HEK293 (cell line): ENCODE measurements around the gene DLGAP4.

Experiments used
- CTCF ChIA-PET: fragments of 350-600 bp; formaldehyde crosslinking; extraction: SDS; loops from one replicate; lab custom pipeline; 2021; ENCODE audit warnings: antibody characterized with exemption; lab: Yijun Ruan, JAX
- POLR2A ChIA-PET: fragments of 300-600 bp; formaldehyde crosslinking; extraction: SDS; loops from one replicate; lab custom pipeline; 2020; ENCODE audit warnings: antibody characterized with exemption, inconsistent platforms; lab: Yijun Ruan, JAX
- H3K27ac ChIP-seq: fragments of 200-500 bp; sonication (Bioruptor generic); 2 replicates; pipeline ENCODE4 v1.5.1; 2014; ENCODE audit warnings: low read depth, low read length, control low read depth, inconsistent platforms; ENCODE audit errors: extremely low read depth
- H3K36me3 ChIP-seq, 2 experiments: fragments of 200-500 bp in 1 of 2; sonication (Bioruptor generic) in 1 of 2; 1 replicate in 1 of 2; 2 replicates in 1 of 2; pipeline ENCODE4 v1.5.1; 2014 to 2017; ENCODE audit warnings: inconsistent platforms in 2 of 2, low read length in 2 of 2; ENCODE audit not compliant: control insufficient read depth in 2 of 2, insufficient read depth in 1 of 2
- H3K4me1 ChIP-seq: fragments of 200-500 bp; sonication (Bioruptor generic); 2 replicates; pipeline ENCODE4 v1.5.1; 2014; ENCODE audit warnings: mild to moderate bottlenecking, low read length, inconsistent platforms; ENCODE audit not compliant: control insufficient read depth, insufficient read depth
- H3K4me3 ChIP-seq: 2 replicates; pipeline ENCODE4 v1.5.1; 2011; ENCODE audit warnings: low read depth, mild to moderate bottlenecking, control low read depth, low read length, moderate library complexity
- H3K9me3 ChIP-seq: fragments of 200-500 bp; sonication (Bioruptor generic); 2 replicates; pipeline ENCODE4 v1.5.1; 2014; ENCODE audit warnings: low read depth, low read length, inconsistent platforms; ENCODE audit not compliant: control insufficient read depth, insufficient read depth
- EGR2 ChIP-seq: fragments of 450-650 bp; formaldehyde crosslinking; IDR thresholded peaks from 2 replicates; pipeline ENCODE4 v1.5.1; 2016; ENCODE audit warnings: low read depth, missing biosample characterization, missing genetic modification characterization
- KLF16 ChIP-seq: fragments of 450-650 bp; formaldehyde crosslinking; IDR thresholded peaks from 2 replicates; pipeline ENCODE4 v1.5.1; 2017; ENCODE audit warnings: missing biosample characterization, missing genetic modification characterization
- PRDM10 ChIP-seq: fragments of 450-650 bp; formaldehyde crosslinking; IDR thresholded peaks from 2 replicates; pipeline ENCODE4 v1.5.1; 2016; ENCODE audit warnings: missing biosample characterization, missing genetic modification characterization
- SP3 ChIP-seq: fragments of 450-650 bp; formaldehyde crosslinking; IDR thresholded peaks from 2 replicates; pipeline ENCODE4 v1.5.1; 2016; ENCODE audit warnings: missing biosample characterization, missing genetic modification characterization
- SP7 ChIP-seq: fragments of 450-650 bp; formaldehyde crosslinking; IDR thresholded peaks from 2 replicates; pipeline ENCODE4 v1.5.1; 2016; ENCODE audit warnings: missing biosample characterization, missing genetic modification characterization
- TRIM28 ChIP-seq: IDR thresholded peaks from 2 replicates; pipeline ENCODE4 v1.6.1; 2011; ENCODE audit warnings: low read length, control low read depth, borderline replicate concordance
- ZFHX2 ChIP-seq: fragments of 450-650 bp; formaldehyde crosslinking; conservative IDR thresholded peaks from 2 replicates; pipeline ENCODE4 v1.5.1; 2016; ENCODE audit warnings: missing biosample characterization, missing genetic modification characterization
- ZNF214 ChIP-seq: fragments of 450-650 bp; formaldehyde crosslinking; IDR thresholded peaks from 2 replicates; pipeline ENCODE4 v1.5.1; 2017; ENCODE audit warnings: missing biosample characterization, mild to moderate bottlenecking, missing genetic modification characterization, borderline replicate concordance
- ZNF239 ChIP-seq: fragments of 450-650 bp; formaldehyde crosslinking; IDR thresholded peaks from 2 replicates; pipeline ENCODE4 v1.5.1; 2016; ENCODE audit warnings: missing biosample characterization, missing genetic modification characterization
- ZNF544 ChIP-seq: fragments of 450-650 bp; formaldehyde crosslinking; IDR thresholded peaks from 2 replicates; pipeline ENCODE4 v1.5.0; 2017; ENCODE audit warnings: missing biosample characterization, missing genetic modification characterization
- ZNF555 ChIP-seq: fragments of 450-650 bp; formaldehyde crosslinking; conservative IDR thresholded peaks from 2 replicates; pipeline ENCODE4 v1.5.1; 2017; ENCODE audit warnings: missing biosample characterization, mild to moderate bottlenecking, missing genetic modification characterization, inconsistent platforms
- ZNF837 ChIP-seq: fragments of 450-650 bp; formaldehyde crosslinking; IDR thresholded peaks from 2 replicates; pipeline ENCODE4 v1.5.1; 2016; ENCODE audit warnings: missing biosample characterization, missing genetic modification characterization
- TF ChIP-seq, protein P1 (sequence below): fragments of 450-650 bp; formaldehyde crosslinking; IDR thresholded peaks from 2 replicates; pipeline ENCODE4 v1.5.1; 2016; ENCODE audit warnings: missing biosample characterization, missing genetic modification characterization
- TF ChIP-seq, protein P2 (sequence below): fragments of 450-650 bp; formaldehyde crosslinking; conservative IDR thresholded peaks from 2 replicates; pipeline ENCODE4 v1.5.1; 2016; ENCODE audit warnings: low read depth, missing biosample characterization, missing genetic modification characterization

Gene DLGAP4

GRCh38 chr20:36267605-36268381 lies 38.3 kb upstream of the DLGAP4 start (continued):
- TF ChIP-seq ZNF555 (no peak), ZNF239 (tag by site-specific recombination) (no peak), ZNF837 (tag by site-specific recombination) (no peak), ZNF544 (tag by site-specific recombination) (no peak)

DNA sequence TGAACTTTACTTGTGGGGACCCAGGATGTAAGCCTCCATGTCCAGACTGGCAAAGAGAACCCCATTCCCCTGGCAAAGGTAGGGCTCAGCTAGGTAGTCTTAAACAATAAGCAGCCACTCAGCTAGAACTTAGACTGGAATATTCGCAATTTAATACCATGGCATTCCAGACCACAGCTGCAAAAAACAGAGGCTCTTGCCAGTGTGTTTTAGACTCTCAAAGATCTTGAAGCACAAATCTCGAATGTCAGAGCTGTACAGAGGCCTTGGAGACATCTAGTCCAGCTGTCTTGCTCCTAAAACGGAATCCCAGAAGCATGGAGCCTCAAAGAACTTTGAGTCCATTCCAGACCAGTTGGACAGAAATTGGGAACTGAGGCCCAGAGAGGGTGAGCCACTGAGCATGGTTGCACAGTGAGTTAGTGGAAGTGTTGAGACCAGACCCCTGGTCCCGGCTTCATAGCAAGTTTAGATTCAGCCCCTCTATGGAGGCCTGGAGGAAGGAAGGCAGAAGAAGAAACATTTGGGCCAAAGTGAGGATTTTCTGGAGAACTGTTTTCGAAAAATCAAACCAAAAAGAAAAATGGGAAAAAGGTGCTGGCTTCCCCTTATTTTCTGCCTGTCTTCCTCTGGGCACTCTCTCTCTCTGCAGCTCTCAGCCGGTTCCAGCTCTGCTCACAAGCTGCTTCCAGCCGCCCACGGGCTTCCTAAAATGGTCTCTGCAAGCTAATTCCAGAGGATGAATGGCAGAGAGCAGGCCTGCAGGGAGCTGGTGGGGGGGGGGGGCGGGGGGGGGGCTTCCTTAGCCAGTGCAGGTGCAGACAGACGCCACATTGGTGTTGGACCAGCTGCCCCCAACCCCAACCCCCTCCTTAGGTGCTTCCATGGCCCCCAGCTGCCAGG lies 37.4 kb upstream of the DLGAP4 start:
- CTCF ChIA-PET, result interaction anchor here (0.5 to 1.7 kb wide), 5 partner anchors 65 to 314 kb away, joined by 3 to 5 read pairs (median 3); no protein-coding TSS in a partner anchor
- Histone ChIP-seq H3K36me3 (no peaks in the 10 kb centered on the region), H3K9me3 (no peaks in the 10 kb centered on the region), H3K4me1 (no peaks in the 10 kb centered on the region), H3K27ac (no peak overlapping the region)
- TF ChIP-seq TRIM28, result no peak
- TF ChIP-seq EGR2 (tag by site-specific recombination), result no peak
- 0 out of 2 replicates have a peak, but pooled peaks have one; percentile 10 for TF ChIP-seq ZFHX2 (tag by site-specific recombination)
- TF ChIP-seq, all 188 proteins: peak for 1
- POLR2A ChIA-PET, result interaction anchor here (0.8 kb wide), 1 partner anchor 139 kb away, joined by 7 read pairs; no protein-coding TSS in a partner anchor
- H3K4me3 ChIP-seq, result no peak overlapping the region

DNA sequence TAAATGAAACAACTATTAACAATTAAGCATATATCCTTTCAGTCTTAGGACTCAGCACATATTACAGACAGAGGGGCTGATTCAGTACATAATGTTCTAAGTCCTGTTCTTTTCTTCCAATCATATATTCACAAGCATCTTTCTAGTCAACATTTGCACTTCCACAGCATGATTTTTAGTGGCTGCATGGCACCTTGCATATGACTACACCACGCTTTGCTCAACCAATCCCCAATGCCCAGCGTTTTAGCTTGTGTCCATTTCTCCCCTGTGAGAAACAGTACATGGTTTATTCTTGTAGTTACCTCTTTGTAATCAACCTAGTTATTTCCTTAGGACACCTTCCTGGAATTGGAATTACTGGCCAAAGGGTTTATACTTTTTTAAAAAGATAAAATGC lies 36.6 kb upstream of the DLGAP4 start:
- no peaks in the 10 kb centered on the region for H3K9me3 ChIP-seq
- ChIA-PET CTCF (interaction anchor here (0.5 to 0.9 kb wide), 2 partner anchors 66 to 67 kb away, joined by 3 to 5 read pairs; no protein-coding TSS in a partner anchor), POLR2A (interaction anchor here (0.8 kb wide), 1 partner anchor 138 kb away, joined by 7 read pairs; no protein-coding TSS in a partner anchor)
- peak; percentile 91 for TF ChIP-seq PRDM10
- TF ChIP-seq SP3 (tag by site-specific recombination), result no peak
- H3K4me3 ChIP-seq, result no peak overlapping the region
- H3K4me1 ChIP-seq, result no peaks in the 10 kb centered on the region
- no peak overlapping the region for H3K27ac ChIP-seq
- H3K36me3 ChIP-seq, result no peaks in the 10 kb centered on the region

DNA sequence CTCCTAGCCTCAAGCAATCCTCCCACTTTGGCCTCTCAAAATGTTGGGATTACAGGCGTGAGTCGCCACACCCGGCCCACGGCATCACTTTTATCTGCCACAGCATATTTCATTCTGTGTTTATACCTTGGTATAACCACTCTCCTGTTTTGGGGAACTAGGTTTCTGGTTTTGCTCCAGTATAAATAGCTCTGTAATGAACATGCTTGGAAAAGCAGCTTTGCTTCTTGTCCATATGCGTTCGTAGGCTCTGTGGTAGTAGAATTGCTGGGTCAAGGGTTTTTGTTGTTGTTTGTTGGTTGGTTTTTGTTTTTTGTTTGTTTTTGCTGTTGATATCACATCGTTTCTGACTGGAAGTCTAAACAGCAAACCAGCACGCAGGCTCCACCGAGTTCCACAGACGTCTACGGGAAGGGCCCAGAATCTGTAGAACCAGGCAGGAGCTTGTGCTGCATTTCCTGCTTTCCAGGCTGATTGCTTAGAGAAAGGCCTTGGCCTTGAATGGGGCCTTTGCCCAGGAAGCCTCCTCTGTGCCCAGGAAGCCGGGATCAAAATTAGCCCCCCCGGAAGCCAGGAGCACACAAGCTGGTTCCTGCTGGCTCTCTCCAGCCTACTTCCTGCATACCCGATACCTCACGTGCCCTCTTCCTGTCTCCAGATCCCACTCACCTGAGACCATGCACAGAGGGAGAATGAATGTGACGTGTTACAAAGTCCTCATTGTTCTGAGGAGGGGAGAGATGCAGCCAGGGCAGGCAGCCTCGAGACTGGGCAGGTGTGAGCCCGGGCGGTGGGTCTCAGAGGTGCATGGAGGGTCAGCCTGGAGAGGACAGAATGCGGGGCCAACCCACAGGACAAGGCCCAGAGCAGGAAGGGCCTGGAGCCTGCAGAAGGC lies 35.1 kb upstream of the DLGAP4 start:
- Histone ChIP-seq H3K27ac (no peak overlapping the region), H3K4me3 (no peak overlapping the region), H3K4me1 (no peaks in the 10 kb centered on the region), H3K9me3 (no peaks in the 10 kb centered on the region), H3K36me3 (no peaks in the 10 kb centered on the region)
- ChIA-PET POLR2A (no interaction called here), CTCF (interaction anchor here (0.6 to 2.0 kb wide), 5 partner anchors 36 to 168 kb away, joined by 3 to 8 read pairs (median 3); no protein-coding TSS in a partner anchor)
- TF ChIP-seq, protein P1, sequence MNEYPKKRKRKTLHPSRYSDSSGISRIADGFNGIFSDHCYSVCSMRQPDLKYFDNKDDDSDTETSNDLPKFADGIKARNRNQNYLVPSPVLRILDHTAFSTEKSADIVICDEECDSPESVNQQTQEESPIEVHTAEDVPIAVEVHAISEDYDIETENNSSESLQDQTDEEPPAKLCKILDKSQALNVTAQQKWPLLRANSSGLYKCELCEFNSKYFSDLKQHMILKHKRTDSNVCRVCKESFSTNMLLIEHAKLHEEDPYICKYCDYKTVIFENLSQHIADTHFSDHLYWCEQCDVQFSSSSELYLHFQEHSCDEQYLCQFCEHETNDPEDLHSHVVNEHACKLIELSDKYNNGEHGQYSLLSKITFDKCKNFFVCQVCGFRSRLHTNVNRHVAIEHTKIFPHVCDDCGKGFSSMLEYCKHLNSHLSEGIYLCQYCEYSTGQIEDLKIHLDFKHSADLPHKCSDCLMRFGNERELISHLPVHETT (tag by site-specific recombination), result no peak
- TF ChIP-seq KLF16 (tag by site-specific recombination) (no peak), SP7 (tag by site-specific recombination) (no peak), ZNF214 (no peak)
- TF ChIP-seq, protein P2, sequence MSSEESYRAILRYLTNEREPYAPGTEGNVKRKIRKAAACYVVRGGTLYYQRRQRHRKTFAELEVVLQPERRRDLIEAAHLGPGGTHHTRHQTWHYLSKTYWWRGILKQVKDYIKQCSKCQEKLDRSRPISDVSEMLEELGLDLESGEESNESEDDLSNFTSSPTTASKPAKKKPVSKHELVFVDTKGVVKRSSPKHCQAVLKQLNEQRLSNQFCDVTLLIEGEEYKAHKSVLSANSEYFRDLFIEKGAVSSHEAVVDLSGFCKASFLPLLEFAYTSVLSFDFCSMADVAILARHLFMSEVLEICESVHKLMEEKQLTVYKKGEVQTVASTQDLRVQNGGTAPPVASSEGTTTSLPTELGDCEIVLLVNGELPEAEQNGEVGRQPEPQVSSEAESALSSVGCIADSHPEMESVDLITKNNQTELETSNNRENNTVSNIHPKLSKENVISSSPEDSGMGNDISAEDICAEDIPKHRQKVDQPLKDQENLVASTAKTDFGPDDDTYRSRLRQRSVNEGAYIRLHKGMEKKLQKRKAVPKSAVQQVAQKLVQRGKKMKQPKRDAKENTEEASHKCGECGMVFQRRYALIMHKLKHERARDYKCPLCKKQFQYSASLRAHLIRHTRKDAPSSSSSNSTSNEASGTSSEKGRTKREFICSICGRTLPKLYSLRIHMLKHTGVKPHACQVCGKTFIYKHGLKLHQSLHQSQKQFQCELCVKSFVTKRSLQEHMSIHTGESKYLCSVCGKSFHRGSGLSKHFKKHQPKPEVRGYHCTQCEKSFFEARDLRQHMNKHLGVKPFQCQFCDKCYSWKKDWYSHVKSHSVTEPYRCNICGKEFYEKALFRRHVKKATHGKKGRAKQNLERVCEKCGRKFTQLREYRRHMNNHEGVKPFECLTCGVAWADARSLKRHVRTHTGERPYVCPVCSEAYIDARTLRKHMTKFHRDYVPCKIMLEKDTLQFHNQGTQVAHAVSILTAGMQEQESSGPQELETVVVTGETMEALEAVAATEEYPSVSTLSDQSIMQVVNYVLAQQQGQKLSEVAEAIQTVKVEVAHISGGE (tag by site-specific recombination), result peak; percentile 83
